ENCODE results near the gene CCNF. TPM values are rescaled to one million over a fixed set of nuclear protein-coding genes. Genes with fewer than 3 reads are reported as not detected.

Gene CCNF
- polyA plus RNA-seq, 3 donors, result 0.34 to 0.97 (median 0.68) TPM

DNA sequence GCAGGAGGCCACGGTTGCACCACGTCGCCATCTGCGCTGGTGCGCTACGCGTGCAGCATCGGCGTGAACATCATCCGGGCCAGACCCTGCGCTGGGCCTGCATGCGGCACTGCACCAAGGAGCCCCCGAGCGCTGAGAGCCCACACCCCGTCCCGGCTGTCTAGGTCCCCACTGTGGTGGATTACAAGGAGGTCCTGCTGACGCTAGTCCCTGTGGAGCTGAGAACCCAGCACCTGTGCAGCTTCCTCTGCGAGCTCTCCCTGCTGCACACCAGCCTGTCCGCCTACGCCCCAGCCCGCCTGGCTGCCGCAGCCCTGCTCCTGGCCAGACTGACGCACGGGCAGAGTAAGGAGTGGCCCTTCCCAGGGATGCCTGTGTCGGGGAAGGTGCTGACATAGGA lies 19.9 kb downstream of the CCNF start:
- H3K9me3 ChIP-seq (replicated peaks in 1 of 2; ENCODE audit: control insufficient read depth in 1 of 2, insufficient read depth in 1 of 2, low read length in 2 of 2), result no peaks in the 10 kb centered on the region
- Mint-ChIP-seq H3K36me3 (peaks cover 71 to 97% of the 10 kb centered on the region in 2 donors), H3K27ac (peak overlapping the region in 1 of 7 donors; percentile 45), H3K9me3 (no peaks in the 10 kb centered on the region), H3K4me1 (no peaks in the 10 kb centered on the region), H3K27me3 (ENCODE audit: low read depth in 3 of 3) (no peaks in the 10 kb centered on the region), H3K4me3 (no peak overlapping the region)
- TF ChIP-seq, protein P1, sequence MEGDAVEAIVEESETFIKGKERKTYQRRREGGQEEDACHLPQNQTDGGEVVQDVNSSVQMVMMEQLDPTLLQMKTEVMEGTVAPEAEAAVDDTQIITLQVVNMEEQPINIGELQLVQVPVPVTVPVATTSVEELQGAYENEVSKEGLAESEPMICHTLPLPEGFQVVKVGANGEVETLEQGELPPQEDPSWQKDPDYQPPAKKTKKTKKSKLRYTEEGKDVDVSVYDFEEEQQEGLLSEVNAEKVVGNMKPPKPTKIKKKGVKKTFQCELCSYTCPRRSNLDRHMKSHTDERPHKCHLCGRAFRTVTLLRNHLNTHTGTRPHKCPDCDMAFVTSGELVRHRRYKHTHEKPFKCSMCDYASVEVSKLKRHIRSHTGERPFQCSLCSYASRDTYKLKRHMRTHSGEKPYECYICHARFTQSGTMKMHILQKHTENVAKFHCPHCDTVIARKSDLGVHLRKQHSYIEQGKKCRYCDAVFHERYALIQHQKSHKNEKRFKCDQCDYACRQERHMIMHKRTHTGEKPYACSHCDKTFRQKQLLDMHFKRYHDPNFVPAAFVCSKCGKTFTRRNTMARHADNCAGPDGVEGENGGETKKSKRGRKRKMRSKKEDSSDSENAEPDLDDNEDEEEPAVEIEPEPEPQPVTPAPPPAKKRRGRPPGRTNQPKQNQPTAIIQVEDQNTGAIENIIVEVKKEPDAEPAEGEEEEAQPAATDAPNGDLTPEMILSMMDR (IDR thresholded peaks at IDR 0.05), result no peak
- H3K27ac ChIP-seq (ENCODE audit: low read depth in 1 of 2, low read length in 2 of 2), result no peak overlapping the region
- peaks cover 8% of the 10 kb centered on the region for H3K79me2 ChIP-seq (ENCODE audit: insufficient read depth, low read length)
- no peaks in the 10 kb centered on the region for H3K27me3 ChIP-seq (ENCODE audit: control insufficient read depth in 2 of 2, insufficient read depth in 2 of 2, low read length in 2 of 2)
- no peak overlapping the region for H3K9ac ChIP-seq (ENCODE audit: insufficient read depth, low read length, poor library complexity, severe bottlenecking)
- H3K4me2 ChIP-seq (replicated peaks; ENCODE audit: extremely low read depth, low read length, poor library complexity, severe bottlenecking), result no peak overlapping the region
- intact Hi-C loops (cut with micrococcal nuclease), result no loop called here
- DNase-seq, result no peak
- no peaks in the 10 kb centered on the region for H3K4me1 ChIP-seq (ENCODE audit: control insufficient read depth in 1 of 2, insufficient read depth in 2 of 2, low read length in 2 of 2)
- H3K4me3 ChIP-seq (replicated peaks in 1 of 3; ENCODE audit: low read depth in 2 of 3, low read length in 3 of 3), result no peak overlapping the region
- no peaks in the 10 kb centered on the region for H4K20me1 ChIP-seq (ENCODE audit: insufficient read depth, low read length)
- no peak overlapping the region for H2AFZ ChIP-seq (ENCODE audit: insufficient read depth, low read depth, low read length, poor library complexity, severe bottlenecking)
- peaks cover 80 to 95% of the 10 kb centered on the region in 2 donors for H3K36me3 ChIP-seq (replicated peaks in 1 of 2; ENCODE audit: control insufficient read depth in 1 of 2, insufficient read depth in 2 of 2, low read length in 2 of 2)
- WGBS (ENCODE audit: insufficient coverage), result 98% methylated on average over 25 of the region's 25 CpGs

DNA sequence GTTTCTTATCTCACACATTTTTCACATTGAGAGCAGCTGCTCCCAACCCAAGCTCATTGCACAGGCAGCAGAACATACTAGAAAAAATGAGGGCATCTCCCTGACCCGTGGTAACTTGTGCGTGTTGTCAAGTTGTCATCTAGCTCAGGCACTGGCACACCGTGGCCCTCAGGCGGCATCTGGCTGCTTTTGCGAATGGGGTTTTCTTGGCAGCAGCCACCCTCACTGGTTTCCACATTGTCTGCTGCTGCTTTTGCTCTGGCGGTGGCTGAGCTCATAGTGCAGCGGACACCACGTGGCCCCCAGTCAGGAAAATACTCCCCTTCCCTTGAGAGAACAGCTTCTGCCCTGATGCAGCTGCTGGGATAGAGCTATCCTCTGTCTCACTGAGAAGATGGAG lies 21.3 kb downstream of the CCNF start:
- H3K27ac ChIP-seq (ENCODE audit: low read depth in 1 of 2, low read length in 2 of 2), result no peak overlapping the region
- H3K4me1 ChIP-seq (ENCODE audit: control insufficient read depth in 1 of 2, insufficient read depth in 2 of 2, low read length in 2 of 2), result no peaks in the 10 kb centered on the region
- Mint-ChIP-seq H3K9me3 (no peaks in the 10 kb centered on the region), H3K27me3 (ENCODE audit: low read depth in 3 of 3) (no peaks in the 10 kb centered on the region), H3K27ac (no peak overlapping the region), H3K4me3 (no peak overlapping the region), H3K4me1 (no peaks in the 10 kb centered on the region), H3K36me3 (peaks cover 65 to 97% of the 10 kb centered on the region in 2 donors)
- DNase-seq, result no peak
- no peak overlapping the region for H3K9ac ChIP-seq (ENCODE audit: insufficient read depth, low read length, poor library complexity, severe bottlenecking)
- intact Hi-C loops (cut with micrococcal nuclease), result no loop called here
- no peaks in the 10 kb centered on the region for H3K27me3 ChIP-seq (ENCODE audit: control insufficient read depth in 2 of 2, insufficient read depth in 2 of 2, low read length in 2 of 2)
- no peaks in the 10 kb centered on the region for H4K20me1 ChIP-seq (ENCODE audit: insufficient read depth, low read length)
- H3K9me3 ChIP-seq (replicated peaks in 1 of 2; ENCODE audit: control insufficient read depth in 1 of 2, insufficient read depth in 1 of 2, low read length in 2 of 2), result no peaks in the 10 kb centered on the region
- no peak overlapping the region for H2AFZ ChIP-seq (ENCODE audit: insufficient read depth, low read depth, low read length, poor library complexity, severe bottlenecking)
- peaks cover 81 to 93% of the 10 kb centered on the region in 2 donors for H3K36me3 ChIP-seq (replicated peaks in 1 of 2; ENCODE audit: control insufficient read depth in 1 of 2, insufficient read depth in 2 of 2, low read length in 2 of 2)
- 96% methylated on average over 8 of the region's 8 CpGs for WGBS (ENCODE audit: insufficient coverage)
- TF ChIP-seq, protein P1 (IDR thresholded peaks at IDR 0.05), result no peak
- H3K4me2 ChIP-seq (replicated peaks; ENCODE audit: extremely low read depth, low read length, poor library complexity, severe bottlenecking), result no peak overlapping the region
- H3K4me3 ChIP-seq (replicated peaks in 1 of 3; ENCODE audit: low read depth in 2 of 3, low read length in 3 of 3), result no peak overlapping the region
- peaks cover 8% of the 10 kb centered on the region for H3K79me2 ChIP-seq (ENCODE audit: insufficient read depth, low read length)

Measured in CD14-positive monocyte (primary cell).